HL-60 (cell line): Measurements from ENCODE around the gene JAKMIP1.

ENCODE experiments used
- CTCF ChIP-seq: IDR thresholded peaks from one replicate; pipeline ENCODE4 v1.5.1; 2011; ENCODE audit warnings: low read length, control low read depth, inconsistent platforms; ENCODE audit not compliant: insufficient read depth
- GABPA ChIP-seq: IDR thresholded peaks from 2 replicates; pipeline ENCODE4 v1.6.1; 2012; ENCODE audit warnings: low read depth
- POLR2AphosphoS5 ChIP-seq: IDR thresholded peaks from 2 replicates; pipeline ENCODE4 v1.6.1; 2012; ENCODE audit warnings: low read depth

GRCh38 chr4:6113641-6114040, 86.7 kb downstream of the JAKMIP1 start:
- TF ChIP-seq CTCF (no peak), GABPA (no peak), POLR2AphosphoS5 (no peak)
